Measurements from ENCODE around the gene NPR1. TPM values are rescaled to one million over a fixed set of nuclear protein-coding genes. Genes with fewer than 3 reads are reported as not detected.
"Not testable (repeated sequence)": the region's sequence is repeated elsewhere in the genome, so short reads cannot be mapped to it uniquely, and the experiment has no call there.

Gene NPR1
- total RNA-seq, 4 donors from 2014 or later: 3.0 to 7.1 (median 4.5) TPM

DNA sequence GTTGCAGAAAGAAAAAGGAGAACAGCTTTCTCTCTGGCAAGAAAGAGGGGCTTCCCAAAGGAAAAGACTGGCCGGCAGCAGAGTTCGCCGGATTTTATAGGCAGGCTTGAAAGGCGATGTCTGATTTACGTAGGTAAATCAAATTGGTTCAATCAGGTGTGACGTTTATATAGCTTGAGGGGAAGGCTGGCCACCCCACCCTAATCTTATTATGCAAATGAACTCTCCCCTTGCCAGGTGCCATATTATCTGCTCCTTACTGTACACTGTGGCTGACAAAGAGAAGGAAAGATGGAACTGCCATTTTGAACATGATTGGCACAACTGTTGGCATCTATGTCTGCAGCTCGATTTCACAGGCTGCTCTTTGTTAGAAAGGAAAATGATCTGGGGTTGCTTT, 32.5 kb downstream of the NPR1 start:
- no peak overlapping the region for H3K27ac ChIP-seq
- no peaks in the 10 kb centered on the region for H3K36me3 ChIP-seq
- H3K9me3 ChIP-seq: no peaks in the 10 kb centered on the region
- in situ Hi-C loops (cut with MboI; ENCODE audit: low sequenced_read_pairs in 4 of 4) (no loop called here), intact Hi-C loops (cut with DNase I; ENCODE audit: low total_unique reads) (no loop called here)
- no peak overlapping the region for H3K4me3 ChIP-seq
- ATAC-seq: no peak
- no peak for DNase-seq
- no peaks in the 10 kb centered on the region for H3K4me1 ChIP-seq
- TF ChIP-seq, protein P1, sequence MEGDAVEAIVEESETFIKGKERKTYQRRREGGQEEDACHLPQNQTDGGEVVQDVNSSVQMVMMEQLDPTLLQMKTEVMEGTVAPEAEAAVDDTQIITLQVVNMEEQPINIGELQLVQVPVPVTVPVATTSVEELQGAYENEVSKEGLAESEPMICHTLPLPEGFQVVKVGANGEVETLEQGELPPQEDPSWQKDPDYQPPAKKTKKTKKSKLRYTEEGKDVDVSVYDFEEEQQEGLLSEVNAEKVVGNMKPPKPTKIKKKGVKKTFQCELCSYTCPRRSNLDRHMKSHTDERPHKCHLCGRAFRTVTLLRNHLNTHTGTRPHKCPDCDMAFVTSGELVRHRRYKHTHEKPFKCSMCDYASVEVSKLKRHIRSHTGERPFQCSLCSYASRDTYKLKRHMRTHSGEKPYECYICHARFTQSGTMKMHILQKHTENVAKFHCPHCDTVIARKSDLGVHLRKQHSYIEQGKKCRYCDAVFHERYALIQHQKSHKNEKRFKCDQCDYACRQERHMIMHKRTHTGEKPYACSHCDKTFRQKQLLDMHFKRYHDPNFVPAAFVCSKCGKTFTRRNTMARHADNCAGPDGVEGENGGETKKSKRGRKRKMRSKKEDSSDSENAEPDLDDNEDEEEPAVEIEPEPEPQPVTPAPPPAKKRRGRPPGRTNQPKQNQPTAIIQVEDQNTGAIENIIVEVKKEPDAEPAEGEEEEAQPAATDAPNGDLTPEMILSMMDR (IDR thresholded peaks at IDR 0.05 in 4 of 5, conservative IDR thresholded peaks at IDR 0.05 in 1 of 5): no peak
- TF ChIP-seq POLR2A (IDR thresholded peaks at IDR 0.05): no peak
- H3K27me3 ChIP-seq: no peaks in the 10 kb centered on the region

DNA sequence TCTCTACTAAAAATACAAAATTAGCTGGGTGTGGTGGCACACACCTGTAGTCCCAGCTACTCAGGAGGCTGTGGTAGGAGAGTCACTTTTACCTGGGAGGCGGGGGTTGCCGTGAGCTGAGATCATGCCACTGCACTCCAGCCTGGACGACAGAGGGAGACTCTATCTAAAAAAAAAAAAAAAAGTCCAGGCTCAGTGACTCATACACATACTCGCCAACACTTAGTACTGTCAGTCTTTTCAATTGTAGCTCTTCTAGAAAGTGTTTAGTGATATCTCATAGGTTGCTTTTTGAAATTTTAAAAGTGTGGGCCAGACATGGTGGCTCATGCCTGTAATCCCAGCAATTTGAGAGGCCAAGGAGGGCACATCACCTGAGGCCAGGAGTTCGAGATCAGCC, 37.7 kb downstream of the NPR1 start:
- H3K27me3 ChIP-seq; ATAC-seq; intact Hi-C loops (cut with DNase I; ENCODE audit: low total_unique reads); H3K9me3 ChIP-seq; H3K36me3 ChIP-seq; H3K4me1 ChIP-seq; H3K4me3 ChIP-seq; DNase-seq; H3K27ac ChIP-seq; in situ Hi-C loops (cut with MboI; ENCODE audit: low sequenced_read_pairs in 4 of 4): not testable (repeated sequence)

DNA sequence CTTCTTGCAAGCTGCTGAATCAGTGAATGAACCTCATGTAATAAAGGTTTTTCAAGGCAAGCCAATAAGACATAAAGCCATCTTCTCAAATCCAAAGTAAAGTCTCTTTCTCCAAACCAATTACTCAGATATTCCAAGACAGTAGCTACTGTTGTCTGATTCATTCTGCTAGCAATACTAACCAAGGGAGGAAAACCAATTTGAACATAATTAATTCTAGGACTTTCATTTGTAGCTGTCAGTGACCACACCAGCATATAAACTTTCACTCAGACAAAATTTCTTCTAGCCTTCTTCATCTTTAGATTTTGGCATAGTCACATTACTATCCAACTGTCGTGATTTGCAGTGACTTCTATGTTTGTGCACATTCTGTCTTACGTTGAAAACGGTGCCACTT, 38.8 kb downstream of the NPR1 start:
- Histone ChIP-seq H3K4me3 (no peak overlapping the region), H3K27ac (no peak overlapping the region), H3K36me3 (no peaks in the 10 kb centered on the region), H3K27me3 (no peaks in the 10 kb centered on the region), H3K4me1 (no peaks in the 10 kb centered on the region), H3K9me3 (no peaks in the 10 kb centered on the region)
- DNase-seq (no peak), ATAC-seq (no peak)
- TF ChIP-seq, protein P1 (IDR thresholded peaks at IDR 0.05 in 4 of 5, conservative IDR thresholded peaks at IDR 0.05 in 1 of 5): no peak
- no peak for TF ChIP-seq POLR2A (IDR thresholded peaks at IDR 0.05)
- in situ Hi-C loops (cut with MboI; ENCODE audit: low sequenced_read_pairs in 4 of 4): no loop called here
- intact Hi-C loops (cut with DNase I; ENCODE audit: low total_unique reads): no loop called here

DNA sequence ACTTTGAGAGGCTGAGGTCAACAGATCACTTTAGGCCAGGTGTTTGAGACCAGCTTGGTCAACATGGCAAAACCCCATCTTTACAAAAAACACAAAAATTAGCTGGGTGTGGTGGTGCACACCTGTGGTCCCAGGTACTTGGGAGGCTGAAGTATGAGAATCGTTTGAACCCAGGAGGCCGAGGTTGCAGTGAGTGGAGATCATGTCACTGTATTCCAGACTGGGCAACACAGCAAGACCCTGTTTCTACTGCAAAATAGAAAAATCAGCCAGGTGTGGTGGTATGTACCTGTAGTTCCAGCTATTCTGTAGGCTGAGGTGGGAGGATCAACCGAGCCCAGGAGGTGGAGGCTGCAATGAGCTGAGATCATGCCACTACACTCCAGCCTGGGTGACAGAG, 45.2 kb downstream of the NPR1 start:
- Histone ChIP-seq H3K9me3 (no peaks in the 10 kb centered on the region), H3K4me1 (peaks cover 3 to 5% of the 10 kb centered on the region in 2 donors), H3K27me3 (no peaks in the 10 kb centered on the region), H3K27ac (no peak overlapping the region), H3K4me3 (no peak overlapping the region), H3K36me3 (no peaks in the 10 kb centered on the region)
- in situ Hi-C loops (cut with MboI; ENCODE audit: low sequenced_read_pairs in 4 of 4) (no loop called here), intact Hi-C loops (cut with DNase I; ENCODE audit: low total_unique reads) (no loop called here)
- TF ChIP-seq, protein P1 (IDR thresholded peaks at IDR 0.05 in 4 of 5, conservative IDR thresholded peaks at IDR 0.05 in 1 of 5): no peak
- TF ChIP-seq POLR2A (IDR thresholded peaks at IDR 0.05): no peak
- ATAC-seq: no peak
- no peak for DNase-seq

DNA sequence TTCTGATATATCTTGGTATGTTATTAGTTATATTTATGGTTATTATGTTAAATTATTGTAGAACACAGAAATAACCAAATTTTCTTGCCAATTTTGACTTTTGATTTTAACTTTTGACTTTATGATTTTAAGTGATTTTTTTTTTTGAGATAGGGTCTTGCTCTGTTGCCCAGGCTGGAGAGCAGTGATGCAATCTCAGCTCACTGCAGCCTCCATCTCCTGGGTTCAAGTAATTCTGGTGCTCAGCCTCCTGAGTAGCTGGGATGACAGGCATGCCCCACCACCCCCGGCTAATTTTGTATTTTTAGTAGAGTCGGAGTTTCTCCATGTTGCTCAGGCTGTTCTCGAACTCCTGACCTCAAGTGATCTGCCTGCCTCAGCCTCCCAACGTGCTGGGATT, 46.1 kb downstream of the NPR1 start:
- H3K27ac ChIP-seq, H3K36me3 ChIP-seq, H3K4me3 ChIP-seq, DNase-seq, H3K27me3 ChIP-seq, ATAC-seq, H3K9me3 ChIP-seq: not testable (repeated sequence)
- in situ Hi-C loops (cut with MboI; ENCODE audit: low sequenced_read_pairs in 4 of 4) (loop anchor here in 2 of 4 donors (25.0 kb wide), 2 partner anchors 137 to 362 kb away; partner anchors contain the start of gene S100A9 (in 1 of the 2)), intact Hi-C loops (cut with DNase I; ENCODE audit: low total_unique reads) (loop anchor here (5.0 kb wide), 1 partner anchor 52 kb away; the partner anchor contains the start of gene ILF2)
- peaks cover 12 to 14% of the 10 kb centered on the region in 2 donors for H3K4me1 ChIP-seq

Data from gastrocnemius medialis (tissue), 4 donors.